Measurements from ENCODE around the gene OVCA2.
A peak's percentile ranks its signal among the peaks of the same experiment; 100 is the strongest.

The OVCA2 gene

GRCh38 chr17:2047590-2047989 is 5.8 kb downstream of the OVCA2 start:
- Histone ChIP-seq H3K4me2 (ENCODE audit: low read depth, low read length, poor library complexity, severe bottlenecking) (no peak overlapping the region), H4K20me1 (ENCODE audit: low read depth, low read length) (no peaks in the 10 kb centered on the region), H3K4me3 (ENCODE audit: insufficient read depth, low read length, poor library complexity, severe bottlenecking) (no peak overlapping the region), H2AFZ (ENCODE audit: low read depth, low read length, severe bottlenecking) (no peak overlapping the region), H3K9me2 (replicated peaks; ENCODE audit: insufficient read depth, low read length) (no peaks in the 10 kb centered on the region), H3F3A (ENCODE audit: insufficient read depth) (peaks cover 5% of the 10 kb centered on the region; the same call in 1 of the 2 replicates), H3K27me3 (ENCODE audit: low read length) (no peaks in the 10 kb centered on the region), H3K27ac (ENCODE audit: low read depth, low read length) (no peak overlapping the region), H3K9ac (ENCODE audit: low read length) (no peak overlapping the region), H3K9me3 (ENCODE audit: insufficient read depth, low read length) (no peaks in the 10 kb centered on the region), H3K79me2 (ENCODE audit: insufficient read depth, low read length) (peaks cover 1% of the 10 kb centered on the region; the same call in 1 of the 2 replicates), H3K36me3 (ENCODE audit: low read length) (no peaks in the 10 kb centered on the region)
- TF ChIP-seq CTCF (IDR thresholded peaks at IDR 0.05; ENCODE audit: insufficient read depth, low read length, poor library complexity, severe bottlenecking) (no peak), EZH2phosphoT487 (conservative IDR thresholded peaks at IDR 0.05; ENCODE audit: low read length) (no peak)

GRCh38 chr17:2048805-2049204 is 7.0 kb downstream of the OVCA2 start:
- no peak overlapping the region for H3K4me2 ChIP-seq (ENCODE audit: low read depth, low read length, poor library complexity, severe bottlenecking)
- H3K9me2 ChIP-seq (replicated peaks; ENCODE audit: insufficient read depth, low read length): no peaks in the 10 kb centered on the region
- H4K20me1 ChIP-seq (ENCODE audit: low read depth, low read length): no peaks in the 10 kb centered on the region
- H2AFZ ChIP-seq (ENCODE audit: low read depth, low read length, severe bottlenecking): no peak overlapping the region
- peaks cover 9% of the 10 kb centered on the region; the same call in 1 of the 2 replicates for H3F3A ChIP-seq (ENCODE audit: insufficient read depth)
- H3K79me2 ChIP-seq (ENCODE audit: insufficient read depth, low read length): no peaks in the 10 kb centered on the region
- H3K36me3 ChIP-seq (ENCODE audit: low read length): no peaks in the 10 kb centered on the region
- no peaks in the 10 kb centered on the region for H3K9me3 ChIP-seq (ENCODE audit: insufficient read depth, low read length)
- no peak overlapping the region for H3K9ac ChIP-seq (ENCODE audit: low read length)
- no peak overlapping the region for H3K27ac ChIP-seq (ENCODE audit: low read depth, low read length)
- no peaks in the 10 kb centered on the region for H3K27me3 ChIP-seq (ENCODE audit: low read length)
- no peak overlapping the region for H3K4me3 ChIP-seq (ENCODE audit: insufficient read depth, low read length, poor library complexity, severe bottlenecking)
- TF ChIP-seq EZH2phosphoT487 (conservative IDR thresholded peaks at IDR 0.05; ENCODE audit: low read length) (no peak), CTCF (IDR thresholded peaks at IDR 0.05; ENCODE audit: insufficient read depth, low read length, poor library complexity, severe bottlenecking) (no peak)

GRCh38 chr17:2049333-2050299 is 7.8 kb downstream of the OVCA2 start:
- no peaks in the 10 kb centered on the region for H3K9me3 ChIP-seq (ENCODE audit: insufficient read depth, low read length)
- H2AFZ ChIP-seq (ENCODE audit: low read depth, low read length, severe bottlenecking): no peak overlapping the region
- H3K4me2 ChIP-seq (ENCODE audit: low read depth, low read length, poor library complexity, severe bottlenecking): peak overlapping the region; percentile 62
- peak overlapping the region; percentile 20; the same call in 1 of the 2 replicates for H3K9ac ChIP-seq (ENCODE audit: low read length)
- no peak overlapping the region for H3K27ac ChIP-seq (ENCODE audit: low read depth, low read length)
- peaks cover 9% of the 10 kb centered on the region; the same call in 1 of the 2 replicates for H3F3A ChIP-seq (ENCODE audit: insufficient read depth)
- no peaks in the 10 kb centered on the region for H3K36me3 ChIP-seq (ENCODE audit: low read length)
- H3K27me3 ChIP-seq (ENCODE audit: low read length): no peaks in the 10 kb centered on the region
- H4K20me1 ChIP-seq (ENCODE audit: low read depth, low read length): no peaks in the 10 kb centered on the region
- H3K79me2 ChIP-seq (ENCODE audit: insufficient read depth, low read length): no peaks in the 10 kb centered on the region
- H3K4me3 ChIP-seq (ENCODE audit: insufficient read depth, low read length, poor library complexity, severe bottlenecking): peak overlapping the region; percentile 56
- no peaks in the 10 kb centered on the region for H3K9me2 ChIP-seq (replicated peaks; ENCODE audit: insufficient read depth, low read length)
- TF ChIP-seq CTCF (IDR thresholded peaks at IDR 0.05; ENCODE audit: insufficient read depth, low read length, poor library complexity, severe bottlenecking) (no peak), EZH2phosphoT487 (conservative IDR thresholded peaks at IDR 0.05; ENCODE audit: low read length) (no peak)

All from SU-DHL-6 (cell line).